NB4 (cell line): ENCODE measurements around the gene BHLHE23.

Source experiments
- CTCF ChIP-seq: IDR thresholded peaks from one replicate; pipeline ENCODE4 v1.5.1; 2012; ENCODE audit warnings: low read depth, low read length
- MAX ChIP-seq: IDR thresholded peaks from 2 replicates; pipeline ENCODE4 v1.6.1; 2011; ENCODE audit warnings: low read depth, low read length
- POLR2A ChIP-seq: IDR thresholded peaks from 2 replicates; pipeline ENCODE4 v1.6.1; 2011; ENCODE audit warnings: mild to moderate bottlenecking; ENCODE audit not compliant: insufficient read length; ENCODE audit errors: extremely low read depth

GRCh38 chr20:63032861-63033793 lies 26.4 kb upstream of the BHLHE23 start:
- no peak for TF ChIP-seq POLR2A
- no peak for TF ChIP-seq CTCF
- no peak for TF ChIP-seq MAX
